GM12878 (cell line): Measurements from ENCODE around the gene ZSWIM7. TPM values are rescaled to one million over a fixed set of nuclear protein-coding genes. Genes with fewer than 3 reads are reported as not detected.

Experiments used
- ATAC-seq: fragments of 200-7000 bp; cut with Tn5 transposase; 3 replicates; pipeline ENCODE4 v1.9.1; 2020; ENCODE audit warnings: mild to moderate bottlenecking, moderate library complexity
- BruUV-seq: library from RNA; stranded (reverse); fragments of 400-500 nt; replicated peaks from 2 replicates; lab custom pipeline; 2021; lab: Mats Ljungman, UMichigan
- CTCF ChIA-PET: fragments of 300-600 bp; sonication (Branson Sonifier 250); formaldehyde crosslinking; extraction: SDS; loops from one replicate; lab custom pipeline; 2021; ENCODE audit warnings: inconsistent platforms; lab: Yijun Ruan, JAX
- POLR2A ChIA-PET: fragments of 350-600 bp; formaldehyde crosslinking; extraction: SDS; loops from one replicate; lab custom pipeline; 2021; ENCODE audit warnings: inconsistent platforms; lab: Charles Lee
- RAD21 ChIA-PET: fragments of 300-600 bp; sonication (Branson Sonifier 250); formaldehyde crosslinking; loops from one replicate; lab custom pipeline; 2023; ENCODE audit warnings: antibody characterized with exemption; ENCODE audit not compliant: unreplicated experiment; lab: Charles Lee
- SMC1A ChIA-PET: fragments of 300-600 bp; sonication (Branson Sonifier 250); formaldehyde crosslinking; loops from one replicate; lab custom pipeline; 2023; ENCODE audit not compliant: unreplicated experiment, uncharacterized antibody; lab: Charles Lee
- DNase-seq: peaks from one replicate; pipeline ENCODE4 v3.0.0-alpha.2; 2011; ENCODE audit warnings: low read depth, low spot score
- FAIRE-seq: peaks from 3 replicates; lab custom pipeline; 2011; peaks lifted over from hg19 to GRCh38; lab: Jason Lieb, UNC
- H2AFZ ChIP-seq: 2 replicates; pipeline ENCODE4 v1.6.0; 2011; ENCODE audit warnings: low read depth, low read length, control low read depth; ENCODE audit not compliant: control insufficient read depth
- H3K27ac ChIP-seq: 2 replicates; pipeline ENCODE4 v1.5.1; 2011; ENCODE audit warnings: control low read depth; ENCODE audit not compliant: control insufficient read depth, insufficient read depth
- H3K27me3 ChIP-seq, 2 experiments: replicated peaks in 1 of 2; 2 replicates each; pipeline versions ENCODE4 v1.6.0 to v1.6.1; 2011; ENCODE audit warnings: low read length in 1 of 2; ENCODE audit not compliant: control insufficient read depth in 2 of 2, insufficient read depth in 2 of 2
- H3K36me3 ChIP-seq, 2 experiments: 2 replicates each; pipeline ENCODE4 v1.5.1; 2011; ENCODE audit warnings: low read length in 1 of 2; ENCODE audit not compliant: control insufficient read depth in 2 of 2, insufficient read depth in 2 of 2
- H3K4me1 ChIP-seq: 2 replicates; pipeline ENCODE4 v1.6.1; 2011; ENCODE audit warnings: mild to moderate bottlenecking, low read length, moderate library complexity, mixed read lengths; ENCODE audit not compliant: control insufficient read depth, insufficient read depth
- H3K4me2 ChIP-seq: 2 replicates; pipeline ENCODE4 v1.6.0; 2011; ENCODE audit warnings: control low read depth; ENCODE audit not compliant: control insufficient read depth, insufficient read depth
- H3K4me3 ChIP-seq: fragments of 200-600 bp; sonication (generic); 2 replicates; pipeline ENCODE4 v1.5.1; 2016
- H3K79me2 ChIP-seq: 2 replicates; pipeline ENCODE4 v1.6.0; 2011; ENCODE audit warnings: low read length; ENCODE audit not compliant: control insufficient read depth, insufficient read depth
- H3K9ac ChIP-seq: 2 replicates; pipeline ENCODE4 v1.8.0; 2011; ENCODE audit warnings: low read length, control low read depth, mixed read lengths; ENCODE audit not compliant: control insufficient read depth, insufficient read depth
- H3K9me3 ChIP-seq: replicated peaks from 3 replicates; pipeline ENCODE4 v1.5.1; 2011; ENCODE audit warnings: mild to moderate bottlenecking, low read length; ENCODE audit not compliant: control insufficient read depth, insufficient read depth
- H4K20me1 ChIP-seq: 2 replicates; pipeline ENCODE4 v1.6.0; 2011; ENCODE audit not compliant: control insufficient read depth, insufficient read depth
- BMI1 ChIP-seq: fragments of 450-650 bp; IDR thresholded peaks from 2 replicates; pipeline ENCODE4 v1.6.1; 2016; ENCODE audit warnings: mild to moderate bottlenecking, moderate library complexity, borderline replicate concordance
- CHD1 ChIP-seq: IDR thresholded peaks from 2 replicates; pipeline ENCODE4 v1.6.1; 2012; ENCODE audit warnings: low read depth, low read length, improper control_type of control experiment
- CREB1 ChIP-seq: IDR thresholded peaks from 2 replicates; pipeline ENCODE4 v1.6.1; 2012; ENCODE audit warnings: low read depth, mild to moderate bottlenecking, inconsistent platforms
- CTCF ChIP-seq, 3 experiments: IDR thresholded peaks in 2 of 3; conservative IDR thresholded peaks in 1 of 3; 2 replicates each; pipeline ENCODE4 v1.5.1; 2011; ENCODE audit warnings: low read depth in 3 of 3, low read length in 3 of 3, mild to moderate bottlenecking in 3 of 3, control low read depth in 2 of 3, moderate library complexity in 2 of 3, inconsistent platforms in 1 of 3, mixed read lengths in 1 of 3; ENCODE audit not compliant: control insufficient read depth in 2 of 3, insufficient read depth in 1 of 3; ENCODE audit errors: extremely low read depth in 1 of 3
- EZH2 ChIP-seq: IDR thresholded peaks from 2 replicates; pipeline ENCODE4 v1.6.1; 2012; ENCODE audit warnings: low read depth, mild to moderate bottlenecking, control low read depth, inconsistent platforms, low read length, borderline replicate concordance; ENCODE audit not compliant: control insufficient read depth
- HDAC2 ChIP-seq: fragments of 200-600 bp; sonication (generic); IDR thresholded peaks from 2 replicates; pipeline ENCODE4 v1.6.1; 2017
- IKZF1 ChIP-seq: fragments of 450-650 bp; conservative IDR thresholded peaks from 2 replicates; pipeline ENCODE4 v1.6.1; 2017; ENCODE audit warnings: antibody characterized with exemption, mild to moderate bottlenecking
- IRF4 ChIP-seq: IDR thresholded peaks from 2 replicates; pipeline ENCODE4 v1.6.1; 2011; ENCODE audit warnings: low read depth, low read length
- IRF5 ChIP-seq: fragments of 450-650 bp; IDR thresholded peaks from 2 replicates; pipeline ENCODE4 v1.6.1; 2017; ENCODE audit warnings: borderline replicate concordance
- NFIC ChIP-seq: IDR thresholded peaks from 2 replicates; pipeline ENCODE4 v1.6.1; 2012; ENCODE audit warnings: low read depth, mild to moderate bottlenecking, inconsistent platforms, low read length, moderate library complexity
- NFYA ChIP-seq: IDR thresholded peaks from 2 replicates; pipeline ENCODE4 v1.6.1; 2011; ENCODE audit warnings: low read depth, mild to moderate bottlenecking, low read length, improper control_type of control experiment, borderline replicate concordance
- PBX3 ChIP-seq: IDR thresholded peaks from 2 replicates; pipeline ENCODE4 v1.6.1; 2011; ENCODE audit warnings: mild to moderate bottlenecking, low read depth, low read length, moderate library complexity; ENCODE audit not compliant: insufficient replicate concordance
- PML ChIP-seq: IDR thresholded peaks from 2 replicates; pipeline ENCODE4 v1.6.1; 2012; ENCODE audit warnings: low read length, inconsistent platforms
- RELA ChIP-seq: fragments of 450-650 bp; IDR thresholded peaks from 2 replicates; pipeline ENCODE4 v1.8.0; 2014; ENCODE audit warnings: borderline replicate concordance; ENCODE audit not compliant: partially characterized antibody
- SMC3 ChIP-seq: IDR thresholded peaks from 2 replicates; pipeline ENCODE4 v1.6.1; 2011; ENCODE audit warnings: low read length, improper control_type of control experiment, borderline replicate concordance
- TAF1 ChIP-seq: IDR thresholded peaks from 2 replicates; pipeline ENCODE4 v1.6.1; 2011; ENCODE audit warnings: mild to moderate bottlenecking, low read depth, low read length, borderline replicate concordance
- ZBTB33 ChIP-seq: fragments of 450-650 bp; IDR thresholded peaks from 2 replicates; pipeline ENCODE4 v1.6.1; 2017; ENCODE audit warnings: mild to moderate bottlenecking
- ZNF274 ChIP-seq: IDR thresholded peaks from one replicate; pipeline ENCODE4 v1.8.0; 2011; ENCODE audit not compliant: insufficient read length, insufficient read depth
- WGBS: methylation state at CpG from one replicate; pipeline ENCODE4 v1.1.6; 2016; ENCODE audit warnings: low lambda C conversion rate; ENCODE audit not compliant: insufficient replicate concordance, insufficient coverage; ENCODE audit errors: missing lambda C conversion rate; 5-methylcytosine and 5-hydroxymethylcytosine counted together
- in situ Hi-C: fragments of 300-500 bp; cut with MboI; formaldehyde crosslinking; loops from 9 replicates; pipeline ENCODE4 v1.14.3; 2018; ENCODE audit warnings: mixed read lengths
- intact Hi-C: fragments of 100-400 bp; cut with micrococcal nuclease; formaldehyde crosslinking; loops from one replicate; pipeline ENCODE4 v1.14.2; 2022; ENCODE audit not compliant: unreplicated experiment
- polyA plus RNA-seq, 11 experiments: library from polyadenylated mRNA; depleted of rRNA in 4 of 11; unstranded in 6 of 11; stranded (reverse) in 5 of 11; fragments of >200 nt; fragmentation: Nextera tagmentation in 4 of 11; fragmentation: Illumina TruSeq in 1 of 11; extraction: Ambion mirVana in 4 of 11; extraction: Trizol in 1 of 11; gene quantifications; 1 replicate in 1 of 11; 2 replicates in 10 of 11; pipeline versions ENCODE4 v1.2.1 to v1.2.3, GENCODE V29; 2011 to 2016; ENCODE audit warnings: inconsistent platforms in 2 of 11, missing spikeins in 2 of 11, low read depth in 1 of 11
- total RNA-seq, 4 experiments: library from RNA; depleted of rRNA in 3 of 4; stranded (reverse); fragments of >200 nt in 3 of 4; fragmentation: Illumina TruSeq in 1 of 4; extraction: Trizol in 1 of 4; gene quantifications; 2 replicates each; pipeline versions ENCODE4 v1.2.1 to v1.2.3, GENCODE V29; 2013 to 2021

ZSWIM7 gene
- total and polyA plus RNA-seq, 10 of the 15 experiments (the other 5 are each of a cell fraction or from before 2014, with no cell fraction given) = 7.0 to 26.6 (median 9.9) TPM

- no peaks in the 10 kb centered on the region for H3K79me2 ChIP-seq
- H3K4me1 ChIP-seq = no peaks in the 10 kb centered on the region
- H4K20me1 ChIP-seq = no peaks in the 10 kb centered on the region
- H3K4me2 ChIP-seq = no peak overlapping the region
- intact Hi-C loops (no loop called here), in situ Hi-C loops (no loop called here)
- no TSS peak for BruUV-seq
- no peak overlapping the region for H3K27ac ChIP-seq
- no peak overlapping the region for H3K4me3 ChIP-seq
- no peak overlapping the region for H3K9ac ChIP-seq
- no peak overlapping the region for H2AFZ ChIP-seq
- H3K27me3 ChIP-seq = peaks cover 0 to 4% of the 10 kb centered on the region in 2 experiments; a peak in 1 of 4 replicates
- 91% methylated on average over 4 of the region's 4 CpGs for WGBS
- H3K9me3 ChIP-seq = no peaks in the 10 kb centered on the region
- DNase-seq = no peak
- no peaks in the 10 kb centered on the region for H3K36me3 ChIP-seq
- no peak for FAIRE-seq
- ChIA-PET RAD21 (no interaction called here), POLR2A (no interaction called here), CTCF (no interaction called here), SMC1A (no interaction called here)
- TF ChIP-seq PBX3 (no peak), CTCF (IDR thresholded peaks at IDR 0.05 in 2 of 3, conservative IDR thresholded peaks at IDR 0.05 in 1 of 3; ENCODE audit: control insufficient read depth in 2 of 3, extremely low read depth in 1 of 3, insufficient read depth in 1 of 3, low read depth in 3 of 3, low read length in 3 of 3) (no peak), CHD1 (no peak), BMI1 (no peak), RELA (no peak), ZNF274 (no peak), SMC3 (no peak), TAF1 (no peak), CREB1 (no peak), NFYA (no peak), IRF5 (no peak), EZH2 (no peak), IRF4 (no peak), HDAC2 (no peak), NFIC (no peak), PML (no peak), IKZF1 (no peak), ZBTB33 (no peak)
- no peak for ATAC-seq
Observed at GRCh38 chr17:15972497-15972951, 27.0 kb downstream of the ZSWIM7 start.
